Right atrium auricular region (tissue), 2 donors: ENCODE results near the gene DAPK3. TPM values are rescaled to one million over a fixed set of nuclear protein-coding genes. Genes with fewer than 3 reads are reported as not detected.
A peak's percentile ranks its signal among the peaks of the same experiment; 100 is the strongest.
"Not testable (repeated sequence)": the region's sequence is repeated elsewhere in the genome, so short reads cannot be mapped to it uniquely, and the experiment has no call there.

Experiments
- DNase-seq: peaks from one replicate; pipeline ENCODE4 v3.0.0-alpha.2; 2019; ENCODE audit warnings: low spot score
- H3K27ac ChIP-seq, 2 donors: fragments of 200-600 bp; sonication (generic); 1 replicate in 1 of 2; 2 replicates in 1 of 2; pipeline ENCODE4 v1.5.1; 2016 to 2019
- H3K27me3 ChIP-seq, 2 donors: fragments of 200-600 bp; sonication (generic); one replicate each; pipeline versions ENCODE4 v1.5.1 to v1.6.0; 2017 to 2019
- H3K36me3 ChIP-seq: fragments of 200-600 bp; sonication (generic); one replicate; pipeline ENCODE4 v1.5.1; 2016
- H3K4me1 ChIP-seq, 2 donors: fragments of 200-600 bp; sonication (generic); one replicate each; pipeline versions ENCODE4 v1.5.1 to v1.6.0; 2017 to 2019
- H3K4me3 ChIP-seq, 2 donors: fragments of 200-600 bp; sonication (generic); 1 replicate in 1 of 2; 2 replicates in 1 of 2; pipeline ENCODE4 v1.5.1; 2017 to 2019; ENCODE audit warnings: mild to moderate bottlenecking in 1 of 2, moderate library complexity in 1 of 2
- H3K9me3 ChIP-seq, 2 donors: fragments of 200-600 bp; sonication (generic); one replicate each; pipeline ENCODE4 v1.5.1; 2019
- total RNA-seq, 2 donors: library from RNA; depleted of rRNA; stranded (reverse); fragments of >200 nt; gene quantifications; one replicate each; pipeline ENCODE4 v1.1.0, GENCODE V29; 2016
- TF ChIP-seq, protein P1 (sequence below), 2 donors: fragments of 200-600 bp; sonication (generic); IDR thresholded peaks; one replicate each; pipeline ENCODE4 v1.5.1; 2019; ENCODE audit warnings: antibody characterized with exemption in 2 of 2

The DAPK3 gene
- total RNA-seq, 2 donors from 2014 or later: 46.2 to 202 TPM

DNA sequence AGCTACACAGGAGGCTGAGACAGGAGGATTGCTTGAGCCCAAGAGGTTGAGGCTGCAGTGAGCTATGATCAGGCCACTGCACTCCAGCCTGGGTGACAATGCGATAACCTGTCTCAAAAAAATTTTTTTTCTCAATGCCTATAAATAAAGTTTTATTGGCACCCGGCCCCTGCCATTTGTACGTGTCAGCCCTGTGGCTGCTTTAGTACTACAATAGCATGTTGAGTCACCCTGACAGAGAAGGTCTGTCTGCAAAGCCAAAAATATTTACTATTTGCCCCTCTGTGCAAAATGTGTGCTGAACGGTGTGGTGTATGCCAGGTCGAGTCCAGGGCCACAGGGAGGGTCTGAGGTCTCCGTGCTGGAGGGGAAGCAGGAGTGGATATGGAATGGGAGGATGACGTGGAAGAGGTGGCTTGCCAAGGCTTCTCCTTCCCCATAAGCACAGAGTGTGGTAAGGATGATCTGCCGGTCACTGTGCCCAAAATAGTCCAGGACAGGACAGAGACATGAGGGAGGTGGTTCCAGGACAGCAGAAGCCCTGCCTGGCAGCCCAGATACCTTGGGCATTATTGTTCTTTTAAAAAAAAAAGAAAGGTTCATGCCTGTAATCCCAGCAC, 28.0 kb downstream of the DAPK3 start:
- H3K9me3 ChIP-seq: no peaks in the 10 kb centered on the region
- H3K27ac ChIP-seq: peak overlapping the region; percentile 74 to 98
- H3K36me3 ChIP-seq: peaks cover 52% of the 10 kb centered on the region
- no peaks in the 10 kb centered on the region for H3K27me3 ChIP-seq
- TF ChIP-seq, protein P1, sequence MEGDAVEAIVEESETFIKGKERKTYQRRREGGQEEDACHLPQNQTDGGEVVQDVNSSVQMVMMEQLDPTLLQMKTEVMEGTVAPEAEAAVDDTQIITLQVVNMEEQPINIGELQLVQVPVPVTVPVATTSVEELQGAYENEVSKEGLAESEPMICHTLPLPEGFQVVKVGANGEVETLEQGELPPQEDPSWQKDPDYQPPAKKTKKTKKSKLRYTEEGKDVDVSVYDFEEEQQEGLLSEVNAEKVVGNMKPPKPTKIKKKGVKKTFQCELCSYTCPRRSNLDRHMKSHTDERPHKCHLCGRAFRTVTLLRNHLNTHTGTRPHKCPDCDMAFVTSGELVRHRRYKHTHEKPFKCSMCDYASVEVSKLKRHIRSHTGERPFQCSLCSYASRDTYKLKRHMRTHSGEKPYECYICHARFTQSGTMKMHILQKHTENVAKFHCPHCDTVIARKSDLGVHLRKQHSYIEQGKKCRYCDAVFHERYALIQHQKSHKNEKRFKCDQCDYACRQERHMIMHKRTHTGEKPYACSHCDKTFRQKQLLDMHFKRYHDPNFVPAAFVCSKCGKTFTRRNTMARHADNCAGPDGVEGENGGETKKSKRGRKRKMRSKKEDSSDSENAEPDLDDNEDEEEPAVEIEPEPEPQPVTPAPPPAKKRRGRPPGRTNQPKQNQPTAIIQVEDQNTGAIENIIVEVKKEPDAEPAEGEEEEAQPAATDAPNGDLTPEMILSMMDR (IDR thresholded peaks at IDR 0.05): no peak
- H3K4me1 ChIP-seq: peaks cover 0 to 9% of the 10 kb centered on the region in 2 donors
- DNase-seq: no peak
- H3K4me3 ChIP-seq: no peak overlapping the region

DNA sequence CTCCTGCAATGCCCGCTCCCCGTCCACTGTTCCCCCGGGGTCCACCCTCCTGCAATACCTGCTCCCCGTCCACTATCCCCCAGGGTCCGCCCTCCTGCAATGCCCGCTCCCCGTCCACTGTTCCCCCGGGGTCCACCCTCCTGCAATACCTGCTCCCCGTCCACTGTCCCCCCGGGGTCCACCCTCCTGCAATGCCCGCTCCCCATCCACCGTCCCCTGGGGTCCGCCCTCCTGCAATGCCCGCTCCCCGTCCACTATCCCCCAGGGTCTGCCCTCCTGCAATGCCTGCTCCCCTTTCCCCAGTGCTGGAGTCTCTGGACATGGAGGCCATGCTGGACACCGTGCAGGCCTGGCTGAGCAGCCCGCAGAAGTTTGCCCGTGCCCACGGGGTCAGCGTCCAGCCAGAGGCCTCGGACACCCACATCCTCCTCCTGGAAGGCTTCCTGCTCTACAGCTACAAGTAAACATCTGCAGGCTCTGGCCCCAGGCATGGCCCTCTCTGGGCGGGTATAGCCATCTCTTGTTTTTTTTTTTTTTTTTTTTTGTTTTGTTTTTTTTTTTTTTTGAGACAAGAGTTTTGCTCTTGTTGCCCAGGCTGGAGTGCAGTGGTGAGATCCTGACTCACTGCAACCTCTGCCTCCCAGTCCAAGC, 32.5 kb downstream of the DAPK3 start:
- H3K4me3 ChIP-seq, H3K27me3 ChIP-seq, H3K27ac ChIP-seq, H3K4me1 ChIP-seq, DNase-seq, H3K9me3 ChIP-seq: not testable (repeated sequence)
- H3K36me3 ChIP-seq: peaks cover 50% of the 10 kb centered on the region

DNA sequence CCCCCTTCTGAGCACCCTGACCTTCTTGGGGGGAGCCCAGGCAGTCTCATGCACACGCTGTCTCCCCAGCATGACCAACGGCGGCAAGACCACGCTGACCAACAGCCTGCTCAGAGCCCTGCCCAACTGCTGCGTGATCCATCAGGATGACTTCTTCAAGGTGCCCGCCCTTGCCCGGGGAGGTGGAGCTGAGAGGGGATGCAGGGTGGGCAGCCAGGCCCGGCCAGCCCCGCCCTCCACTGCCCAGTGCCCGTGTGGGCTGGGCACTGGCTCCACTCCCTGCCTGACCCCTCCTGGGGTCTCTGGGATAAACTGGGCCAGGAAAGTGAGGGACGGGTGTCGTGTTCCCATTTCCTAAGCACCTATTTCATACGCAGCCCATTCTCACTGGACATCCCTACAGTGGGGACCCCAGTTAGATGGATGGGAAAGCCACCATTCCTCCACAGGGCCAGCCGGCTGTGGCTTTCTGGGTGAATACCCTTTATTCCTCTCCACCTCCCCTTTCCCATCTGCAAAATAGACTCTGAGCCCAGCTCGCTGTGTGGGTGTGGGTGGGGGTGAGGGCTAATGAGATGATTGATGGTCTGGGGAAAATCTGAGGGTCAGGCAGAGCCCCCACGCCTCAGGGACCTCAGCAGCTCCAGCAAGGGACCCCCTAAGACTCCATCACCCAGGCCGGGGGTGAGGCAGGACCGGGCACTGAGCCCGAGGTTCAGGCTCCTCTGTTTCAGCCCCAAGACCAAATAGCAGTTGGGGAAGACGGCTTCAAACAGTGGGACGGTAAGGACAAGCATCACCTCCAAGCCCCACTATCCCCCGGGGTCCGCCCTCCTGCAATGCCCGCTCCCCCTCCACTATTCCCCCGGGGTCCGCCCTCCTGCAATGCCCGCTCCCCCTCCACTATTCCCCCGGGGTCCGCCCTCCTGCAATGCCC, 34.1 kb downstream of the DAPK3 start:
- H3K9me3 ChIP-seq: no peaks in the 10 kb centered on the region
- DNase-seq: no peak
- peak overlapping the region; percentile 86 to 88 for H3K27ac ChIP-seq
- peaks cover 41% of the 10 kb centered on the region for H3K36me3 ChIP-seq
- TF ChIP-seq, protein P1 (IDR thresholded peaks at IDR 0.05): no peak
- H3K27me3 ChIP-seq: no peaks in the 10 kb centered on the region
- H3K4me1 ChIP-seq: peaks cover 0 to 5% of the 10 kb centered on the region in 2 donors
- peak overlapping the region; percentile 57 to 68 for H3K4me3 ChIP-seq

DNA sequence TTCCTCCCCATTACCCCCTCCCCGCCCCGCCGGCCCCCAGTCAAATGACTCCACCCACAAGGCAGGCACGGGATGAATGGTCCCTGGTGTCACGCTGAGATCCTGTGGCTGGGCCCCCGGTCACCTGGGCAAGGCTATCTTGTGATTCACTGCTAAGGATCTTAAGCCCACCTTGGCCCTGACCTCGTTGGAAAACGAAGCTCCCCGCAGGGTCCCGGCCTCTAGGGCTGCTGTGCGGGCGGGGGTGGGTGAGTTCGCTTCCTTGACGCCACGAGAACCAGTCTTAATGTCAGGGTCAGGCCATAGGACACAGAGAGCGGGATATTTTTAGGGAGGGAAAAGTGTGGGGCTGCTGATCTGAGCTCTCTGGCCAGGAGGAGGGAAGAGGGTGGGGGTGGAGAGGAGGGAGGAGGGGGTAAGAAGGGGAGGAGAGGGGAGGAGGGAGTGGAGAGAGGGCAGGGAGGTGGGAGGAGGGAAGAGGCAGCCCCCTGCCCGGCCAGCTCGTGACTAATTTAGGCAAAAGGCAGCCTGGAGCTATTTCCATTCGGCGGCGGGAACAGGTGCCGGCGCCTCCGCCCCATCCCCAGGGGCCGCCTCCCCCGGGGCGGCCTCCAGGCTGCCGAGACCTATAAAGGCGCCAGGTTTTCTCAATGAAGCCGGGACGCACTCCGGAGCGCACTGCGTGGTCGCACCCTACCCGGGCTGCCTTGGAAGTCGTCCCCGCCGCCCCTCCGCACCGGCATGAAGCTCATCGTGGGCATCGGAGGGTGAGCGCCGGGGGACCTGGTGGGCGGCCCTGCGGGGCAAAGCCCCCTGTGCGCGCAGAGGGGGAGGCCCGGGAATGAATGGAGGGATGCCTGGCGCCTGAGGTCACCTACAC, 37.7 kb downstream of the DAPK3 start, which contains the start of gene NMRK2:
TSS of gene NMRK2 (plus strand) at position 139 of the 880 bp plus-strand sequence. CDS start at position 742, 603 bp downstream.
- TF ChIP-seq, protein P1 (IDR thresholded peaks at IDR 0.05): no peak
- no peaks in the 10 kb centered on the region for H3K9me3 ChIP-seq
- H3K27me3 ChIP-seq: no peaks in the 10 kb centered on the region
- H3K4me3 ChIP-seq: peak within 1 kb of the TSS; percentile 57 to 68
- peak within 1 kb of the TSS; percentile 86 to 88 for H3K27ac ChIP-seq
- peaks cover 17% of the 10 kb centered on the region for H3K36me3 ChIP-seq
- DNase-seq: peak; percentile 64
- H3K4me1 ChIP-seq: peaks cover 0 to 8% of the 10 kb centered on the region in 2 donors

DNA sequence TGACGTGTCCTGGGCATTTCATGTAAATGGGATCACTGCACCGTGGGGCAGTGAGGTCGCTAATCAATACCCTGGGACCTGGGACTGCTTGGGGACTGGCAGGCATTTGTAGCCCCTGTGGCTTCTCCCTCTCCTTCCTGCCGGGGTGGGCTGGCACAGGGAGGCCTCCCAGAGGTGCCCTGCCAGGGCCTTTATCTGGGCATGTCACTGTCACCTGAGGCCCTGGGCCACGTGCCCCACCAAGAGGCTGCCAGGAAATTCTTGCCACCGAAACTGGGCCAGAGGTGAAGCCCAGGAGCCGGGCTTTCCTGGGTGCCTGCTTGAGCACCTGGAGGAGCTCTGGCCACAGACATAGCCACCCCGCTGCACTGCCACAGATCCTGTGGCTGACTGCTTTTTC, 39.9 kb downstream of the DAPK3 start:
- peaks cover 0 to 8% of the 10 kb centered on the region in 2 donors for H3K4me1 ChIP-seq
- H3K27me3 ChIP-seq: no peaks in the 10 kb centered on the region
- TF ChIP-seq, protein P1 (IDR thresholded peaks at IDR 0.05): no peak
- DNase-seq: peak; percentile 67
- H3K4me3 ChIP-seq: no peak overlapping the region
- H3K36me3 ChIP-seq: peaks cover 8% of the 10 kb centered on the region
- peak overlapping the region; percentile 86 to 88 for H3K27ac ChIP-seq
- H3K9me3 ChIP-seq: no peaks in the 10 kb centered on the region
